Lower lobe of right lung (tissue), 2 donors: ENCODE results near the gene ECHS1. TPM values are rescaled to one million over a fixed set of nuclear protein-coding genes. Genes with fewer than 3 reads are reported as not detected.
"Not testable (repeated sequence)": the region's sequence is repeated elsewhere in the genome, so short reads cannot be mapped to it uniquely, and the experiment has no call there.

Source experiments
- ATAC-seq, 2 donors: fragments of 200-7000 bp; cut with Tn5 transposase; one replicate each; pipeline ENCODE4 v1.9.1; 2020 to 2022; ENCODE audit warnings: mild to moderate bottlenecking in 2 of 2, moderate library complexity in 2 of 2
- DNase-seq: peaks from one replicate; pipeline ENCODE4 v3.0.0-alpha.2; 2020
- H3K27ac ChIP-seq: fragments of 200-600 bp; one replicate; pipeline ENCODE4 v1.8.0; 2022
- H3K27me3 ChIP-seq: fragments of 200-600 bp; one replicate; pipeline ENCODE4 v1.8.0; 2022; ENCODE audit warnings: low read depth
- H3K36me3 ChIP-seq: fragments of 200-600 bp; one replicate; pipeline ENCODE4 v1.8.0; 2022; ENCODE audit warnings: mild to moderate bottlenecking
- H3K4me1 ChIP-seq: fragments of 200-600 bp; one replicate; pipeline ENCODE4 v1.8.0; 2022
- H3K4me3 ChIP-seq: fragments of 200-600 bp; one replicate; pipeline ENCODE4 v1.8.0; 2022; ENCODE audit warnings: mild to moderate bottlenecking
- H3K9me3 ChIP-seq: fragments of 200-600 bp; one replicate; pipeline ENCODE4 v1.8.0; 2022
- intact Hi-C: fragments of 100-400 bp; cut with DNase I; formaldehyde crosslinking; loops from one replicate; pipeline ENCODE4 v1.11.0; 2022
- total RNA-seq: library from RNA; stranded (reverse); fragmentation: NEBNext Ultra II Directional; extraction: Animal tissue kit (Norgen Biotek cat#: 25700); gene quantifications from one replicate; pipeline ENCODE4 v1.2.1, GENCODE V29; 2021
- TF ChIP-seq, protein P1 (sequence below): fragments of 200-600 bp; IDR thresholded peaks from one replicate; pipeline ENCODE4 v1.8.0; 2022; ENCODE audit warnings: antibody characterized with exemption, mild to moderate bottlenecking
- donor health status: DM: no; HTN: yes; CAD: no; lungs with severe emphysema.

ECHS1 gene
- total RNA-seq, 1 donor from 2014 or later, result 59.5 TPM

DNA sequence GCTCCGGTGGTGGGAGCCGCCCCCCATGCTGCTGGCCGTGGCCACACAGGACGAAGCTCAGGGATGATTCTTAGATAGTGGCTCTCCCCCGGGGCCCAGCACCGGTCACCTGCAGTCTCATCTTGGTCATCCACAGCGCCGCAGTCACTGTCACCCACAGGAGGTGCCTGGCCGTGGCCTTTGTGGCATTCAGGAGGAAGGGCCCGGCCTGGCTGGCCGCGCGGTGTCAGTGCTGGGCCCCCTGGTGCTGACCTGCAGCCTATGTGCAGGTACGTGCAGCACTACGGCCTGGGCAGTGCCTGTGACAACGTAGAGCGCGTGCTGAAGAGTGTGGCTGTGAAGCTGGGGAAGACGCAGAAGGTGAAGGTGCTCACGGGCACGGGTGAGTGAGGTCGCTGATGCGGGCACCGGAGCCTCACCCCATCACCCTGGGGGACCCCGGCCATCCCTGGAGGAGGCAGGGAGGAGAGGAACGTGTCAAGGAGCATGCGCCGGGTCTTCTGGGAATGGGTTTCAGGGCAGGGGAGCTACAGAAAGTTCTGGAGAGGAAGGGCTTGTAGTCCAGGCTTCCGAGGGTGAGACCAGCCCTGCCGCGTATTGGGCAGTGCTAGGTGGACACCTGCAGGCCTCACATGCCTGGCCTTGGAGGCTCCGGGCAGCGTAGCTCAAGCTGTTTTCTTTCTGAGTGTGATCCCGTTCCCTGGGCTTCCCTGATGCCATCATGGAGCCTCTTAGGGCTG is 46.2 kb upstream of the ECHS1 start:
- intact Hi-C loops, result no loop called here
- H3K27me3 ChIP-seq, result no peaks in the 10 kb centered on the region
- peaks cover 27% of the 10 kb centered on the region for H3K36me3 ChIP-seq
- TF ChIP-seq, protein P1, sequence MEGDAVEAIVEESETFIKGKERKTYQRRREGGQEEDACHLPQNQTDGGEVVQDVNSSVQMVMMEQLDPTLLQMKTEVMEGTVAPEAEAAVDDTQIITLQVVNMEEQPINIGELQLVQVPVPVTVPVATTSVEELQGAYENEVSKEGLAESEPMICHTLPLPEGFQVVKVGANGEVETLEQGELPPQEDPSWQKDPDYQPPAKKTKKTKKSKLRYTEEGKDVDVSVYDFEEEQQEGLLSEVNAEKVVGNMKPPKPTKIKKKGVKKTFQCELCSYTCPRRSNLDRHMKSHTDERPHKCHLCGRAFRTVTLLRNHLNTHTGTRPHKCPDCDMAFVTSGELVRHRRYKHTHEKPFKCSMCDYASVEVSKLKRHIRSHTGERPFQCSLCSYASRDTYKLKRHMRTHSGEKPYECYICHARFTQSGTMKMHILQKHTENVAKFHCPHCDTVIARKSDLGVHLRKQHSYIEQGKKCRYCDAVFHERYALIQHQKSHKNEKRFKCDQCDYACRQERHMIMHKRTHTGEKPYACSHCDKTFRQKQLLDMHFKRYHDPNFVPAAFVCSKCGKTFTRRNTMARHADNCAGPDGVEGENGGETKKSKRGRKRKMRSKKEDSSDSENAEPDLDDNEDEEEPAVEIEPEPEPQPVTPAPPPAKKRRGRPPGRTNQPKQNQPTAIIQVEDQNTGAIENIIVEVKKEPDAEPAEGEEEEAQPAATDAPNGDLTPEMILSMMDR, result no peak
- ATAC-seq (peak in 1 of 2 donors; percentile 28), DNase-seq (peak; percentile 41)
- H3K9me3 ChIP-seq, result no peaks in the 10 kb centered on the region
- H3K4me3 ChIP-seq, result no peak overlapping the region
- H3K27ac ChIP-seq, result no peak overlapping the region
- H3K4me1 ChIP-seq, result no peaks in the 10 kb centered on the region

- no peaks in the 10 kb centered on the region for H3K9me3 ChIP-seq
- H3K4me3 ChIP-seq, result no peak overlapping the region
- TF ChIP-seq, protein P1, result no peak
- no peak for ATAC-seq
- no peak overlapping the region for H3K27ac ChIP-seq
- peak; percentile 34 for DNase-seq
- no peaks in the 10 kb centered on the region for H3K27me3 ChIP-seq
- intact Hi-C loops, result no loop called here
- peaks cover 28% of the 10 kb centered on the region for H3K36me3 ChIP-seq
- no peaks in the 10 kb centered on the region for H3K4me1 ChIP-seq
These were observed 45.3 kb upstream of the ECHS1 start for GRCh38 chr10:133418289-133418993.

DNA sequence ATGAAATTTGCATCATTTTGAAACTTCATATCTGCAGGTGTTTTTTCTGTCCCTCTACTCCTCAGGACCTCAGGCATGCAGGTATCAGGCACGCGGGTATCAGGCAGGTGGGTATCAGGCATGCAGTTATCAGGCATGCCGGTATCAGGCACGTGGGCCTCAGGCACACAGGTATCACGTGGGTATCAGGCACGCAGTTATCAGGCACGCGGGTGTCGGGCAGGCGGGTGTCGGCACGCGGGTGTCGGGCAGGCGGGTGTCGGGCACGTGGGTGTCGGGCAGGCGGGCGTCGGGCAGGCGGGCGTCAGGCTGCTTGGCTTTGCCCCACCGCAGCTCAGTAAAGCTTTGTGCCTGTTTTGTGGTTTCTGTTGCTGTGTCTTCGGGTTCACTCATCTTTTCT is 42.6 kb upstream of the ECHS1 start:
- Histone ChIP-seq H3K4me1 (no peaks in the 10 kb centered on the region), H3K27ac (no peak overlapping the region), H3K4me3 (no peak overlapping the region), H3K36me3 (peaks cover 45% of the 10 kb centered on the region), H3K27me3 (no peaks in the 10 kb centered on the region), H3K9me3 (peaks cover 17% of the 10 kb centered on the region)
- intact Hi-C loops, result no loop called here
- DNase-seq (peak; percentile 20), ATAC-seq (no peak)
- TF ChIP-seq, protein P1, result no peak

DNA sequence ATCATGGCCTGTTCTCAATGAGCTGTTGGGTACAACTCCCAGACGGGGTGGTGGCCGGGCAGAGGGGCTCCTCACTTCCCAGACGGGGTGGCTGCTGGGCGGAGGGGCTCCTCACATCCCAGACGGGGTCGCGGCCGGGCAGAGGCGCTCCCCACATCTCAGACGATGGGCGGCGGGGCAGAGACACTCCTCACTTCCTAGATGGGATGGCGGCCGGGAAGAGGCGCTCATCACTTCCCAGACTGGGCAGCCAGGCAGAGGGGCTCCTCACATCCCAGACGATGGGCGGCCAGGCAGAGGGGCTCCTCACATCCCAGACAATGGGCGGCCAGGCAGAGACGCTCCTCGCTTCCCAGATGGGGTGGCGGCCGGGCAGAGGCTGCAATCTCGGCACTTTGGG is 41.2 kb upstream of the ECHS1 start:
- H3K9me3 ChIP-seq, result peaks cover 17% of the 10 kb centered on the region
- H3K4me3 ChIP-seq, ATAC-seq, H3K27ac ChIP-seq, H3K4me1 ChIP-seq, H3K27me3 ChIP-seq, intact Hi-C loops, DNase-seq: not testable (repeated sequence)
- H3K36me3 ChIP-seq, result peaks cover 45% of the 10 kb centered on the region

- DNase-seq (no peak), ATAC-seq (no peak)
- Histone ChIP-seq H3K27ac (no peak overlapping the region), H3K4me3 (no peak overlapping the region), H3K4me1 (no peaks in the 10 kb centered on the region), H3K9me3 (peaks cover 17% of the 10 kb centered on the region), H3K27me3 (no peaks in the 10 kb centered on the region), H3K36me3 (peaks cover 39% of the 10 kb centered on the region)
- intact Hi-C loops, result no loop called here
- TF ChIP-seq, protein P1, result no peak
These were observed 39.2 kb upstream of the ECHS1 start for GRCh38 chr10:133412381-133412711.
